Measurements from ENCODE around the gene PCMTD2.

PCMTD2 gene

GRCh38 chr20:64244281-64244805 is 11.2 kb upstream of the PCMTD2 start:
- H3K79me2 ChIP-seq (ENCODE audit: insufficient read depth, low read length): no peaks in the 10 kb centered on the region
- H3K9me2 ChIP-seq (ENCODE audit: low read depth, low read length): no peaks in the 10 kb centered on the region
- H3K9ac ChIP-seq (ENCODE audit: low read length): no peak overlapping the region
- no peaks in the 10 kb centered on the region for H3K36me3 ChIP-seq (ENCODE audit: insufficient read depth, low read length)
- no peak overlapping the region for H3K27ac ChIP-seq (ENCODE audit: low read depth, low read length, poor library complexity, severe bottlenecking)
- no peaks in the 10 kb centered on the region for H4K20me1 ChIP-seq (ENCODE audit: insufficient read depth, low read length)
- H3K4me1 ChIP-seq (ENCODE audit: insufficient read depth, low read length, severe bottlenecking): peaks cover 9% of the 10 kb centered on the region
- no peaks in the 10 kb centered on the region for H3F3A ChIP-seq (ENCODE audit: insufficient read depth, low read length)
- H3K27me3 ChIP-seq (ENCODE audit: insufficient read depth, low read length): peaks cover 5% of the 10 kb centered on the region; the same call in 1 of the 2 replicates
- H3K4me3 ChIP-seq (ENCODE audit: low read depth, low read length, poor library complexity, severe bottlenecking): no peak overlapping the region
- no peaks in the 10 kb centered on the region for H3K9me3 ChIP-seq (ENCODE audit: low read length)
- TF ChIP-seq EZH2 (IDR thresholded peaks at IDR 0.05; ENCODE audit: borderline replicate concordance, low read length) (no peak), CTCF (IDR thresholded peaks at IDR 0.05; ENCODE audit: low read length) (no peak)
- no peak overlapping the region for H2AFZ ChIP-seq (ENCODE audit: low read length)
- H3K4me2 ChIP-seq (ENCODE audit: low read length): no peak overlapping the region

- Histone ChIP-seq H3K36me3 (ENCODE audit: insufficient read depth, low read length) (no peaks in the 10 kb centered on the region), H3K9me3 (ENCODE audit: low read length) (no peaks in the 10 kb centered on the region), H3K9me2 (ENCODE audit: low read depth, low read length) (no peaks in the 10 kb centered on the region), H2AFZ (ENCODE audit: low read length) (no peak overlapping the region), H3K27me3 (ENCODE audit: insufficient read depth, low read length) (peaks cover 5% of the 10 kb centered on the region; the same call in 1 of the 2 replicates), H3K4me3 (ENCODE audit: low read depth, low read length, poor library complexity, severe bottlenecking) (no peak overlapping the region), H3F3A (ENCODE audit: insufficient read depth, low read length) (no peaks in the 10 kb centered on the region), H4K20me1 (ENCODE audit: insufficient read depth, low read length) (no peaks in the 10 kb centered on the region), H3K27ac (ENCODE audit: low read depth, low read length, poor library complexity, severe bottlenecking) (no peak overlapping the region), H3K4me2 (ENCODE audit: low read length) (no peak overlapping the region), H3K79me2 (ENCODE audit: insufficient read depth, low read length) (no peaks in the 10 kb centered on the region), H3K4me1 (ENCODE audit: insufficient read depth, low read length, severe bottlenecking) (peaks cover 9% of the 10 kb centered on the region), H3K9ac (ENCODE audit: low read length) (no peak overlapping the region)
- TF ChIP-seq CTCF (IDR thresholded peaks at IDR 0.05; ENCODE audit: low read length): no peak
- TF ChIP-seq EZH2 (IDR thresholded peaks at IDR 0.05; ENCODE audit: borderline replicate concordance, low read length): no peak
These were observed 10.5 kb upstream of the PCMTD2 start for GRCh38 chr20:64244870-64245603.

GRCh38 chr20:64245746-64246595 is 9.6 kb upstream of the PCMTD2 start:
- no peak overlapping the region for H2AFZ ChIP-seq (ENCODE audit: low read length)
- no peaks in the 10 kb centered on the region for H3K79me2 ChIP-seq (ENCODE audit: insufficient read depth, low read length)
- H3K4me3 ChIP-seq (ENCODE audit: low read depth, low read length, poor library complexity, severe bottlenecking): no peak overlapping the region
- H3K27ac ChIP-seq (ENCODE audit: low read depth, low read length, poor library complexity, severe bottlenecking): no peak overlapping the region
- H3K4me1 ChIP-seq (ENCODE audit: insufficient read depth, low read length, severe bottlenecking): peaks cover 9% of the 10 kb centered on the region
- no peaks in the 10 kb centered on the region for H3K36me3 ChIP-seq (ENCODE audit: insufficient read depth, low read length)
- no peaks in the 10 kb centered on the region for H4K20me1 ChIP-seq (ENCODE audit: insufficient read depth, low read length)
- H3K27me3 ChIP-seq (ENCODE audit: insufficient read depth, low read length): peaks cover 5% of the 10 kb centered on the region; the same call in 1 of the 2 replicates
- no peaks in the 10 kb centered on the region for H3F3A ChIP-seq (ENCODE audit: insufficient read depth, low read length)
- TF ChIP-seq EZH2 (IDR thresholded peaks at IDR 0.05; ENCODE audit: borderline replicate concordance, low read length) (no peak), CTCF (IDR thresholded peaks at IDR 0.05; ENCODE audit: low read length) (no peak)
- H3K4me2 ChIP-seq (ENCODE audit: low read length): no peak overlapping the region
- no peak overlapping the region for H3K9ac ChIP-seq (ENCODE audit: low read length)
- no peaks in the 10 kb centered on the region for H3K9me3 ChIP-seq (ENCODE audit: low read length)
- no peaks in the 10 kb centered on the region for H3K9me2 ChIP-seq (ENCODE audit: low read depth, low read length)
